ENCODE measurements around the gene ERF.
"Not testable (repeated sequence)": the region's sequence is repeated elsewhere in the genome, so short reads cannot be mapped to it uniquely, and the experiment has no call there.

Gene ERF

GRCh38 chr19:42257842-42258241 is 2.9 kb upstream of the ERF start:
- H3K27me3 ChIP-seq (ENCODE audit: control insufficient read depth, insufficient read depth, low read length); H3K36me3 ChIP-seq (ENCODE audit: control insufficient read depth, insufficient read depth, low read length); H3K9me3 ChIP-seq (ENCODE audit: control insufficient read depth, insufficient read depth, low read length); H3K4me1 ChIP-seq (ENCODE audit: control insufficient read depth, insufficient read depth, low read length); H3K9ac ChIP-seq (ENCODE audit: low read depth, low read length); H3K4me3 ChIP-seq (ENCODE audit: low read depth, low read length): not testable (repeated sequence)

- peak overlapping the region; percentile 47 for H3K9ac ChIP-seq (ENCODE audit: low read depth, low read length)
- H3K9me3 ChIP-seq (ENCODE audit: control insufficient read depth, insufficient read depth, low read length) = no peaks in the 10 kb centered on the region
- H3K4me1 ChIP-seq (ENCODE audit: control insufficient read depth, insufficient read depth, low read length) = peaks cover 7% of the 10 kb centered on the region
Observed at GRCh38 chr19:42255766-42256745, 1.1 kb upstream of the ERF start.

GRCh38 chr19:42254089-42254849 is 659 bp downstream of the ERF start:
- no peaks in the 10 kb centered on the region for H3K9me3 ChIP-seq (ENCODE audit: control insufficient read depth, insufficient read depth, low read length)
- H3K36me3 ChIP-seq (ENCODE audit: control insufficient read depth, insufficient read depth, low read length) = peaks cover 12% of the 10 kb centered on the region
- no peaks in the 10 kb centered on the region for H3K27me3 ChIP-seq (ENCODE audit: control insufficient read depth, insufficient read depth, low read length)
- peak overlapping the region; percentile 54 for H3K9ac ChIP-seq (ENCODE audit: low read depth, low read length)
- peak overlapping the region; percentile 80 for H3K4me3 ChIP-seq (ENCODE audit: low read depth, low read length)
- H3K4me1 ChIP-seq (ENCODE audit: control insufficient read depth, insufficient read depth, low read length) = peaks cover 7% of the 10 kb centered on the region

More at GRCh38 chr19:42255766-42256745, 1.1 kb upstream of the ERF start:
- no peaks in the 10 kb centered on the region for H3K36me3 ChIP-seq (ENCODE audit: control insufficient read depth, insufficient read depth, low read length)
- H3K4me3 ChIP-seq (ENCODE audit: low read depth, low read length) = peak overlapping the region; percentile 66
- no peaks in the 10 kb centered on the region for H3K27me3 ChIP-seq (ENCODE audit: control insufficient read depth, insufficient read depth, low read length)

- Histone ChIP-seq H3K27me3 (ENCODE audit: control insufficient read depth, insufficient read depth, low read length) (no peaks in the 10 kb centered on the region), H3K4me1 (ENCODE audit: control insufficient read depth, insufficient read depth, low read length) (peaks cover 7% of the 10 kb centered on the region), H3K4me3 (ENCODE audit: low read depth, low read length) (peak overlapping the region; percentile 80), H3K36me3 (ENCODE audit: control insufficient read depth, insufficient read depth, low read length) (peaks cover 16% of the 10 kb centered on the region), H3K9me3 (ENCODE audit: control insufficient read depth, insufficient read depth, low read length) (no peaks in the 10 kb centered on the region), H3K9ac (ENCODE audit: low read depth, low read length) (peak overlapping the region; percentile 79)
Observed at GRCh38 chr19:42253245-42254088, 1.5 kb downstream of the ERF start.

GRCh38 chr19:42252365-42253244 is 2.3 kb downstream of the ERF start:
- Histone ChIP-seq H3K27me3 (ENCODE audit: control insufficient read depth, insufficient read depth, low read length) (no peaks in the 10 kb centered on the region), H3K36me3 (ENCODE audit: control insufficient read depth, insufficient read depth, low read length) (peaks cover 16% of the 10 kb centered on the region), H3K9ac (ENCODE audit: low read depth, low read length) (peak overlapping the region; percentile 79), H3K4me1 (ENCODE audit: control insufficient read depth, insufficient read depth, low read length) (peaks cover 7% of the 10 kb centered on the region), H3K4me3 (ENCODE audit: low read depth, low read length) (peak overlapping the region; percentile 80), H3K9me3 (ENCODE audit: control insufficient read depth, insufficient read depth, low read length) (no peaks in the 10 kb centered on the region)

- H3K4me1 ChIP-seq (ENCODE audit: control insufficient read depth, insufficient read depth, low read length) = peaks cover 7% of the 10 kb centered on the region
- peak overlapping the region; percentile 32 for H3K9ac ChIP-seq (ENCODE audit: low read depth, low read length)
- no peaks in the 10 kb centered on the region for H3K27me3 ChIP-seq (ENCODE audit: control insufficient read depth, insufficient read depth, low read length)
- peak overlapping the region; percentile 32 for H3K4me3 ChIP-seq (ENCODE audit: low read depth, low read length)
- no peaks in the 10 kb centered on the region for H3K9me3 ChIP-seq (ENCODE audit: control insufficient read depth, insufficient read depth, low read length)
- peaks cover 16% of the 10 kb centered on the region for H3K36me3 ChIP-seq (ENCODE audit: control insufficient read depth, insufficient read depth, low read length)
Observed at GRCh38 chr19:42251572-42252358, 3.2 kb downstream of the ERF start.

- Histone ChIP-seq H3K4me3 (ENCODE audit: low read depth, low read length) (no peak overlapping the region), H3K27me3 (ENCODE audit: control insufficient read depth, insufficient read depth, low read length) (no peaks in the 10 kb centered on the region), H3K9me3 (ENCODE audit: control insufficient read depth, insufficient read depth, low read length) (no peaks in the 10 kb centered on the region), H3K9ac (ENCODE audit: low read depth, low read length) (no peak overlapping the region), H3K36me3 (ENCODE audit: control insufficient read depth, insufficient read depth, low read length) (peaks cover 16% of the 10 kb centered on the region), H3K4me1 (ENCODE audit: control insufficient read depth, insufficient read depth, low read length) (peaks cover 13% of the 10 kb centered on the region)
Observed at GRCh38 chr19:42250666-42251531, 4.0 kb downstream of the ERF start.

- Histone ChIP-seq H3K9me3 (ENCODE audit: control insufficient read depth, insufficient read depth, low read length) (no peaks in the 10 kb centered on the region), H3K27me3 (ENCODE audit: control insufficient read depth, insufficient read depth, low read length) (no peaks in the 10 kb centered on the region), H3K4me3 (ENCODE audit: low read depth, low read length) (no peak overlapping the region), H3K36me3 (ENCODE audit: control insufficient read depth, insufficient read depth, low read length) (peaks cover 16% of the 10 kb centered on the region), H3K9ac (ENCODE audit: low read depth, low read length) (peak overlapping the region; percentile 5), H3K4me1 (ENCODE audit: control insufficient read depth, insufficient read depth, low read length) (peaks cover 14% of the 10 kb centered on the region)
Observed at GRCh38 chr19:42250183-42250665, 4.7 kb downstream of the ERF start.

- Histone ChIP-seq H3K9ac (ENCODE audit: low read depth, low read length) (peak overlapping the region; percentile 5), H3K4me3 (ENCODE audit: low read depth, low read length) (no peak overlapping the region), H3K27me3 (ENCODE audit: control insufficient read depth, insufficient read depth, low read length) (no peaks in the 10 kb centered on the region), H3K9me3 (ENCODE audit: control insufficient read depth, insufficient read depth, low read length) (no peaks in the 10 kb centered on the region), H3K36me3 (ENCODE audit: control insufficient read depth, insufficient read depth, low read length) (peaks cover 16% of the 10 kb centered on the region), H3K4me1 (ENCODE audit: control insufficient read depth, insufficient read depth, low read length) (peaks cover 14% of the 10 kb centered on the region)
Observed at GRCh38 chr19:42249769-42250168, 5.2 kb downstream of the ERF start.
